T-helper 9 cell (primary cell): Measurements from ENCODE around the gene CCT7.

ENCODE experiments used
- DNase-seq: peaks from one replicate; pipeline ENCODE4 v3.0.0-alpha.2; 2020

Gene CCT7

GRCh38 chr2:73227086-73227485 lies 7.0 kb upstream of the CCT7 start:
- no peak for DNase-seq

- no peak for DNase-seq
Measured at GRCh38 chr2:73228631-73229030, 5.5 kb upstream of the CCT7 start.

GRCh38 chr2:73232403-73233153 lies 1.5 kb upstream of the CCT7 start:
- no peak for DNase-seq

GRCh38 chr2:73233154-73233931 lies 765 bp upstream of the CCT7 start, which contains the start of gene PRADC1:
PRADC1 (minus strand) TSS chr2:73233239; CDS start chr2:73233160, 79 bp downstream.
- DNase-seq = peak; percentile 90

- no peak for DNase-seq
Measured at GRCh38 chr2:73235315-73236028, 1.4 kb downstream of the CCT7 start.

- no peak for DNase-seq
Measured at GRCh38 chr2:73237168-73237567, 3.1 kb downstream of the CCT7 start.

- DNase-seq = no peak
Measured at GRCh38 chr2:73238149-73238548, 4.0 kb downstream of the CCT7 start.

- DNase-seq = no peak
Measured at GRCh38 chr2:73238976-73239375, 4.9 kb downstream of the CCT7 start.

GRCh38 chr2:73239776-73240175 lies 5.7 kb downstream of the CCT7 start:
- no peak for DNase-seq

- DNase-seq = no peak
Measured at GRCh38 chr2:73243884-73244570, 9.9 kb downstream of the CCT7 start.

- DNase-seq = no peak
Measured at GRCh38 chr2:73244580-73244979, 10.5 kb downstream of the CCT7 start.

GRCh38 chr2:73246850-73247249 lies 12.7 kb downstream of the CCT7 start:
- no peak for DNase-seq

- DNase-seq = no peak
Measured at GRCh38 chr2:73249636-73250035, 15.5 kb downstream of the CCT7 start.

- no peak for DNase-seq
Measured at GRCh38 chr2:73250872-73251846, 17.1 kb downstream of the CCT7 start.

- no peak for DNase-seq
Measured at GRCh38 chr2:73252238-73253027, 18.3 kb downstream of the CCT7 start.

- DNase-seq = no peak
Measured at GRCh38 chr2:73253400-73253799, 19.3 kb downstream of the CCT7 start.

- no peak for DNase-seq
Measured at GRCh38 chr2:73253901-73254300, 19.8 kb downstream of the CCT7 start.

- no peak for DNase-seq
Measured at GRCh38 chr2:73254343-73255006, 20.4 kb downstream of the CCT7 start.

- DNase-seq = no peak
Measured at GRCh38 chr2:73255007-73255644, 21.0 kb downstream of the CCT7 start.
